IPS-NIHi7 (cell line): ENCODE data around the gene HOXD4.

Experiments used
- DNase-seq: peaks from one replicate; pipeline ENCODE4 v3.0.0; 2012; ENCODE audit warnings: mixed read lengths; ENCODE audit errors: extremely low spot score

The HOXD4 gene

GRCh38 chr2:176187899-176188773, 36.8 kb downstream of the HOXD4 start, which contains the start of gene HOXD1:
TSS of gene HOXD1 (plus strand) at chr2:176188668. CDS start at chr2:176188802, 134 bp downstream.
- DNase-seq, result peak; percentile 80

GRCh38 chr2:176188774-176189680, 37.7 kb downstream of the HOXD4 start:
- DNase-seq, result peak; percentile 49

- DNase-seq, result no peak
These were observed 38.6 kb downstream of the HOXD4 start for GRCh38 chr2:176189681-176190641.

GRCh38 chr2:176192351-176192750, 41.0 kb downstream of the HOXD4 start:
- DNase-seq, result no peak

- DNase-seq, result no peak
These were observed 41.7 kb downstream of the HOXD4 start for GRCh38 chr2:176193048-176193447.

- no peak for DNase-seq
These were observed 48.6 kb downstream of the HOXD4 start for GRCh38 chr2:176199902-176200301.

- no peak for DNase-seq
These were observed 49.6 kb downstream of the HOXD4 start for GRCh38 chr2:176200971-176201370.

- no peak for DNase-seq
These were observed 51.1 kb downstream of the HOXD4 start for GRCh38 chr2:176202491-176202890.
